Measurements from ENCODE around the gene GALNT2. TPM values are rescaled to one million over a fixed set of nuclear protein-coding genes. Genes with fewer than 3 reads are reported as not detected.

The GALNT2 gene
- polyA plus RNA-seq, 2 of the 4 experiments (the other 2 are of a cell fraction): 66.9 to 114 TPM

- H3K4me2 ChIP-seq: no peak overlapping the region
- no peak for ATAC-seq
- TF ChIP-seq HMGXB4 (CRISPR knock-in tag; IDR thresholded peaks at IDR 0.05; ENCODE audit: borderline replicate concordance) (no peak), BCL3 (IDR thresholded peaks at IDR 0.05) (no peak), ESRRA (IDR thresholded peaks at IDR 0.05; ENCODE audit: borderline replicate concordance, low read length) (no peak), MAFK (IDR thresholded peaks at IDR 0.05; ENCODE audit: partially characterized antibody) (no peak), HOXB5 (CRISPR knock-in tag; IDR thresholded peaks at IDR 0.05) (no peak), SREBF2 (IDR thresholded peaks at IDR 0.05) (no peak), HOXA7 (CRISPR knock-in tag; IDR thresholded peaks at IDR 0.05) (no peak), CHD4 (IDR thresholded peaks at IDR 0.05; ENCODE audit: borderline replicate concordance) (no peak), MAX (IDR thresholded peaks at IDR 0.05) (no peak), PHF8 (IDR thresholded peaks at IDR 0.05; ENCODE audit: borderline replicate concordance, low read depth) (no peak), RNF2 (IDR thresholded peaks at IDR 0.05; ENCODE audit: borderline replicate concordance, low read depth) (no peak)
- H3K27ac ChIP-seq: no peak overlapping the region
- no peak overlapping the region for H3K4me3 ChIP-seq
- no peak for FAIRE-seq
- H3K9me3 ChIP-seq: no peaks in the 10 kb centered on the region
- DNase-seq (ENCODE audit: low read depth in 1 of 2, low spot score in 1 of 2): no peak
- ChIA-PET POLR2A (no interaction called here), CTCF (interaction anchor here (1.0 to 1.1 kb wide), 2 partner anchors 14 to 16 kb away, joined by 3 to 5 read pairs; no protein-coding TSS in a partner anchor)
- 80% methylated on average over 4 of the region's 4 CpGs for WGBS (ENCODE audit: missing lambda C conversion rate)
- no peaks in the 10 kb centered on the region for H3K4me1 ChIP-seq
Measured at GRCh38 chr1:230210326-230210980, 143.4 kb downstream of the GALNT2 start.

GRCh38 chr1:230210981-230211336 lies 143.9 kb downstream of the GALNT2 start:
- DNase-seq (ENCODE audit: low read depth in 1 of 2, low spot score in 1 of 2): no peak
- TF ChIP-seq CHD2 (IDR thresholded peaks at IDR 0.05; ENCODE audit: low read length, partially characterized antibody): no peak
- no peak for TF ChIP-seq MAZ (IDR thresholded peaks at IDR 0.05; ENCODE audit: borderline replicate concordance, low read depth, low read length)
- no peak for TF ChIP-seq TFCP2L1 (CRISPR knock-in tag; IDR thresholded peaks at IDR 0.05)
- no peak for TF ChIP-seq RCOR1 (IDR thresholded peaks at IDR 0.05; ENCODE audit: low read depth, low read length)
- no peak for TF ChIP-seq MYC (IDR thresholded peaks at IDR 0.05; ENCODE audit: borderline replicate concordance, low read length)
- TF ChIP-seq RARB (CRISPR knock-in tag; IDR thresholded peaks at IDR 0.05): no peak
- no peak for TF ChIP-seq RNF2 (IDR thresholded peaks at IDR 0.05; ENCODE audit: borderline replicate concordance, low read depth)
- TF ChIP-seq CTCF (IDR thresholded peaks at IDR 0.05): no peak
- POLR2A ChIA-PET: no interaction called here
- no peak overlapping the region for H3K27ac ChIP-seq
- H3K4me1 ChIP-seq: no peaks in the 10 kb centered on the region
- FAIRE-seq: no peak
- no peak overlapping the region for H3K4me2 ChIP-seq
- H3K9me3 ChIP-seq: no peaks in the 10 kb centered on the region
- no peak overlapping the region for H3K4me3 ChIP-seq
- CTCF ChIA-PET: interaction anchor here (0.7 to 1.1 kb wide), 3 partner anchors 14 to 93 kb away, joined by 3 to 5 read pairs (median 3); no protein-coding TSS in a partner anchor
- 97% methylated on average over 13 of the region's 13 CpGs for WGBS (ENCODE audit: missing lambda C conversion rate)
- ATAC-seq: no peak

All from A549 (cell line).